Esophagus muscularis mucosa (tissue), 3 donors: ENCODE measurements around the gene AUH.

Experiments used
- EP300 ChIP-seq: sonication (generic); formaldehyde crosslinking; IDR thresholded peaks from one replicate; pipeline ENCODE4 v1.6.1; 2017; ENCODE audit warnings: antibody characterized with exemption
- TF ChIP-seq, protein P1 (sequence below), 3 experiments: fragments of 200-600 bp in 2 of 3; fragments of 450-650 bp in 1 of 3; sonication (generic) in 2 of 3; IDR thresholded peaks; one replicate each; pipeline ENCODE4 v1.5.1; 2017 to 2019; ENCODE audit warnings: antibody characterized with exemption in 3 of 3, mild to moderate bottlenecking in 2 of 3, moderate library complexity in 1 of 3

GRCh38 chr9:91192381-91193086 is 169.2 kb downstream of the AUH start:
- TF ChIP-seq, protein P1, sequence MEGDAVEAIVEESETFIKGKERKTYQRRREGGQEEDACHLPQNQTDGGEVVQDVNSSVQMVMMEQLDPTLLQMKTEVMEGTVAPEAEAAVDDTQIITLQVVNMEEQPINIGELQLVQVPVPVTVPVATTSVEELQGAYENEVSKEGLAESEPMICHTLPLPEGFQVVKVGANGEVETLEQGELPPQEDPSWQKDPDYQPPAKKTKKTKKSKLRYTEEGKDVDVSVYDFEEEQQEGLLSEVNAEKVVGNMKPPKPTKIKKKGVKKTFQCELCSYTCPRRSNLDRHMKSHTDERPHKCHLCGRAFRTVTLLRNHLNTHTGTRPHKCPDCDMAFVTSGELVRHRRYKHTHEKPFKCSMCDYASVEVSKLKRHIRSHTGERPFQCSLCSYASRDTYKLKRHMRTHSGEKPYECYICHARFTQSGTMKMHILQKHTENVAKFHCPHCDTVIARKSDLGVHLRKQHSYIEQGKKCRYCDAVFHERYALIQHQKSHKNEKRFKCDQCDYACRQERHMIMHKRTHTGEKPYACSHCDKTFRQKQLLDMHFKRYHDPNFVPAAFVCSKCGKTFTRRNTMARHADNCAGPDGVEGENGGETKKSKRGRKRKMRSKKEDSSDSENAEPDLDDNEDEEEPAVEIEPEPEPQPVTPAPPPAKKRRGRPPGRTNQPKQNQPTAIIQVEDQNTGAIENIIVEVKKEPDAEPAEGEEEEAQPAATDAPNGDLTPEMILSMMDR (IDR thresholded peaks at IDR 0.05), result no peak
- TF ChIP-seq EP300, result no peak
